ENCODE data around the gene ABCB1. TPM values are rescaled to one million over a fixed set of nuclear protein-coding genes. Genes with fewer than 3 reads are reported as not detected.

The ABCB1 gene
- total RNA-seq, 4 donors from 2014 or later: 0.22 to 0.56 (median 0.30) TPM

GRCh38 chr7:87561102-87561501 lies 39.6 kb downstream of the ABCB1 start:
- no peaks in the 10 kb centered on the region for H3K27me3 ChIP-seq
- no peak for TF ChIP-seq CTCF (IDR thresholded peaks at IDR 0.05 in 4 of 5, conservative IDR thresholded peaks at IDR 0.05 in 1 of 5)
- intact Hi-C loops (cut with DNase I; ENCODE audit: low total_unique reads): no loop called here
- no peaks in the 10 kb centered on the region for H3K4me1 ChIP-seq
- no peak for DNase-seq
- no peak overlapping the region for H3K4me3 ChIP-seq
- in situ Hi-C loops (cut with MboI; ENCODE audit: low sequenced_read_pairs in 4 of 4): no loop called here
- H3K27ac ChIP-seq: no peak overlapping the region
- no peaks in the 10 kb centered on the region for H3K36me3 ChIP-seq
- no peak for ATAC-seq
- H3K9me3 ChIP-seq: no peaks in the 10 kb centered on the region

- Histone ChIP-seq H3K27ac (no peak overlapping the region), H3K4me1 (no peaks in the 10 kb centered on the region), H3K27me3 (no peaks in the 10 kb centered on the region), H3K9me3 (no peaks in the 10 kb centered on the region), H3K4me3 (no peak overlapping the region), H3K36me3 (no peaks in the 10 kb centered on the region)
- no peak for ATAC-seq
- in situ Hi-C loops (cut with MboI; ENCODE audit: low sequenced_read_pairs in 4 of 4) (no loop called here), intact Hi-C loops (cut with DNase I; ENCODE audit: low total_unique reads) (no loop called here)
- TF ChIP-seq CTCF (IDR thresholded peaks at IDR 0.05 in 4 of 5, conservative IDR thresholded peaks at IDR 0.05 in 1 of 5): no peak
- no peak for TF ChIP-seq POLR2A (IDR thresholded peaks at IDR 0.05)
- no peak for DNase-seq
These were observed 48.3 kb downstream of the ABCB1 start for GRCh38 chr7:87552351-87552900.

- Histone ChIP-seq H3K4me1 (no peaks in the 10 kb centered on the region), H3K27ac (no peak overlapping the region), H3K4me3 (no peak overlapping the region), H3K9me3 (no peaks in the 10 kb centered on the region), H3K27me3 (no peaks in the 10 kb centered on the region), H3K36me3 (no peaks in the 10 kb centered on the region)
- in situ Hi-C loops (cut with MboI; ENCODE audit: low sequenced_read_pairs in 4 of 4) (no loop called here), intact Hi-C loops (cut with DNase I; ENCODE audit: low total_unique reads) (no loop called here)
- TF ChIP-seq CTCF (IDR thresholded peaks at IDR 0.05 in 4 of 5, conservative IDR thresholded peaks at IDR 0.05 in 1 of 5): no peak
- TF ChIP-seq POLR2A (IDR thresholded peaks at IDR 0.05): no peak
- ATAC-seq (no peak), DNase-seq (no peak)
These were observed 52.4 kb downstream of the ABCB1 start for GRCh38 chr7:87548123-87548919.

- no peak overlapping the region for H3K27ac ChIP-seq
- no peaks in the 10 kb centered on the region for H3K27me3 ChIP-seq
- DNase-seq (no peak), ATAC-seq (no peak)
- in situ Hi-C loops (cut with MboI; ENCODE audit: low sequenced_read_pairs in 4 of 4) (no loop called here), intact Hi-C loops (cut with DNase I; ENCODE audit: low total_unique reads) (no loop called here)
- TF ChIP-seq POLR2A (IDR thresholded peaks at IDR 0.05) (no peak), CTCF (IDR thresholded peaks at IDR 0.05 in 4 of 5, conservative IDR thresholded peaks at IDR 0.05 in 1 of 5) (no peak)
- H3K9me3 ChIP-seq: no peaks in the 10 kb centered on the region
- no peaks in the 10 kb centered on the region for H3K4me1 ChIP-seq
- no peaks in the 10 kb centered on the region for H3K36me3 ChIP-seq
- H3K4me3 ChIP-seq: no peak overlapping the region
These were observed 54.9 kb downstream of the ABCB1 start for GRCh38 chr7:87545760-87546159.
